T-helper 2 cell (primary cell): Measurements from ENCODE around the gene ZCCHC24.
"Not testable (repeated sequence)": the region's sequence is repeated elsewhere in the genome, so short reads cannot be mapped to it uniquely, and the experiment has no call there.

Experiments used
- DNase-seq, 5 experiments: peaks; one replicate each; pipeline versions ENCODE4 v3.0.0 to v3.0.0-alpha.2; 2012 to 2022

ZCCHC24 gene

DNA sequence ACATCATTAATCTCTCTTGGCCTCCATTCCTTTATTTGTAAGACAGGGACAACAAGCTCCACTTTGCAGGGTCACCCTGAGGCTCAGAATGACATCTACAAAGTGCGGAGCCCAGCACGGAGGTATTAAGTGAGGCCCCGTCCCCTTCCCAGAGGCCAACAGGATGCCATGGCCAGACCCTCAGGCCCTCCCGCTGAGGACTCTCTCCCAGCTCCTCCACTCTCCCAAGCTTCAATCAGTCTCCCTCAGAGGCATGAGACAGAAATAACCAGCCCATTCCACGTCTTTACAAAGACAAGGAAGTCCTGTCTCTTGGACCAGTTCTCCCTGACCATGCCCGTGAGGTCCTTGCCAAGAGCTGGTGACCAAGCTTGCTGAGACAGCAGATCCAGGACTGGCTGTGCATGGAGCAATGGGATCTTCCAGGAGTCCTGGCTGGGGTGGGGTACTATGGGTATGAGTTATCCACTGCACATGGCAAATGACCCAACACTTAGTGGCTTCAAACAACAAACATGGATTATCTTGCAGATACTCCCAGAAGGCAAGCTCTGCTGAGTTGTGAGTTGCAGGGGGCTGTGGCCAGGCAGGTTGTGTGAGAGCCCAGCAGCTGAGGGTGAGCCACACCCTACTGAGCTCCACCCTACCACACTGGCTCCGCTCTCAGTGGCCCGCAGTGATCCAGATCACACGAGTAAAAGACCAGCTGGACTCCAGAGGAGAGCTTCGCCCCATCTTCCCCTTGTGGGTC lies 102.4 kb downstream of the ZCCHC24 start:
- DNase-seq = no peak

DNA sequence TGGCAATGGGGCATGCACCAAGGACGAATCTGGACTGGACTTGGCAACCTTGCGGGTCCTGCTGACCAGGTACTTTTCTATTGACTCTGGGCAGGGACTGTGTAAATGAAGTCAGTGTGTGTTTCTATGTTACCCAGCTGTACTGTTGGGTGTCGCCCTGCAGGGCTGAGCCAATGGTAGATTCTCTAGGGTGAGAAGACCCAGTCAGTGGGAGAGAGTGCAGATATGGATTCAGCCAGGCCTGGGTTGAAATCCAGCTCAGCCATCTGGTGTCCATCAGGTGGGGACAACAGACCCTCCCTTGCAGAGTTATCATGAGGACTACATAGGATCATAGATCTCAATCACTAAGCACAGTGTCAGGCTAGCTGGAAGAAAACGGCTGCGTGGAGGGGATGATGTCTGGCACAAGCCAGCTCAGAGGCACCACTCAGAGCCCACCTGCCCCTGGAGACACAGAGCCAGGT lies 103.1 kb downstream of the ZCCHC24 start:
- DNase-seq = no peak

DNA sequence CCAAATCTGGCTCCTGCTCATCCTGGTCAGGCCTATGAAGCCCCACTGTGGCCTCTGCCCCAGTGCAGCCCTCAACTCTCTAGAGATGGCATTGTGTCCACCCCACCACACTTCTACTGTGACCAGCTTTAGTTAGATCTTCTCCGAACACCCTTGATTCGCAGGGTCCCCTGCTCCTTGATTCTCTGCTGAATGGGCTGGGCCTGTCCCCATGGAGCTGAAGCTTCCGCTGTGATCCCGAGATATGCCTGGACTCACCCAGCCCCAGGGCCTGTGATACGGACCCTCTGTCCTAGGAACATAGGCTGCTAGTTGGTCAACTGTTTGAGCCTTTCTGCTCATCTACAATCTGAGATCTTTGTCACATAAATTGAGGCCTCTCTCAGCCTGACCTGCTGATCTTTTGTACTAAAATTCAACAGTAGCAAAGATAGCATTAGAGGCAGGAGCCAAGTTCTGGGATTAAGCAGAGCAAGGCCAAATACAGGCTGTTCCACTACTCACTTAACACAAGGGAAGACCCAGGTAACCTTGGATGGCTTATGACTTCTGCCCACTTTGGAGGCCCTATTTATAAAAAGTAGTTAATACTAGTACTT lies 104.7 kb downstream of the ZCCHC24 start:
- no peak for DNase-seq

DNA sequence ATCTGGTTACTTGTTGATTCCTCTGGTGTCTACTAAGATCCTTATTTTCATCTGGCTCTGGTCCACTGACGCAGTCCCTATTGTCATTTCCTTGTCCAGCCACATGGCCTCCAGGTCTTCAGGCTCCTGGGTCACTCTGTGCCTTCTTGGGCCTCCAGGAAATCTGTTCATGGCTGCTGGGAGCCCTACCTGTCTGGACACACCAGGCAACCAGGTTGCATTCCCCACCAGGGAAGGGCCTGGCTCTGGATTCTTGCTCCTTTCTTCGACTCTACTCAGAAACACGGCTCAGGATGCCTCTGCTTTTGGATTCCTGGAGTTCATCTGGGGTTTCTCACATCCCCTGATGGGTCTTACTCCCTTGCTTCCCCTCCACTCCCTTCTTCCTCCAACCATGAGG lies 106.2 kb downstream of the ZCCHC24 start:
- DNase-seq = no peak

DNA sequence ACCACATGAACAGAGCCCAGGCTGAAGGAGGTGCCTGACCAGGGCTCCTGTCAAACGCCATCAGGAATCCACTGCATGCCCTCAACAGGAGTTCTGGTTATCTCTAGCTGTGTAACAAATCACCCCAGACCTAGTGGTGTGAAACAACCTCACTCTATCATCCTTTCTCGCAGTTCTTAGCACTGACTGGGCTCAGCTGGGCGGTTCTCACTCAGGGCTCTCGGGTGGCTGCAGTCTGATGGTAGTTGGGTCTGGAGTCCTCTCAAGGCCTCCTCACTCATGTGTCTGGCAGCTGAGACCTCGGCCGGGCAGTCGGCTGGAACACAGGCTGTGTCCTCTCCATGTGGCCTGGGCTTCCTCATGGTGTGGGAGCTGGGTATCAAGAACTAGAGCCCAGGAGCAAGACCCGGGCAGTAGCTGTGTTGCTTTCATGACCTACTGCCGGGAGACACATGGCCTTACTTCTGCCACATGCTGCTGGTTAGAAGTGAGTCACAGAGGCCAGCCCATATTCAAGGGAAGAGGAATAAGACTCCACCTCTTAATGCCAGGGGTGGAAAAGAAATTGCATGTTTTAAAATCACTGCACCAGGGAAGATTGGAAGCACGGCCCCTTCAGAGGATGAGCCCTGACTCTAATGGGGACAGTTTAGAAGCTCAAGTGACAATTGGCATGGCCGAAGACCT lies 107.5 kb downstream of the ZCCHC24 start:
- not testable (repeated sequence) for DNase-seq

DNA sequence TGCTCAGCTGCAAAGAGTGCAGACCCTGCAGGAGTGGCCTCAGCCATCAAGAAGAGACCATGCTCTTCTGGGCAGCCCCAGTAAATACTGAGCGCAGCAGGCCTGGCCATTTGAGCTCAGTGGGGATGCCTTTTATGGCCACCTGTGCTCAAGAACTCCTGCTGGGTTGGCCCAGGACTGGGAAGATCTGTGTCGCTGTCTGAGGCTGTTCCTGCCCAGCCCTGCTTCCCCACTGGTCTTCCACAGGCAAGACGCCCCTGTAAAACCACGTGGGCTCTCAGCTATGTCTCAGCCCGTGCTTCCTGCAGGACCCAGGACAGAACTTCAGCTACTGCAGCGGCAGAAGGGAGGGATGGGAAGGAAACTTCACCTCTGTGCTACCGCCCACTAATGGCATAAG lies 108.7 kb downstream of the ZCCHC24 start:
- no peak for DNase-seq

DNA sequence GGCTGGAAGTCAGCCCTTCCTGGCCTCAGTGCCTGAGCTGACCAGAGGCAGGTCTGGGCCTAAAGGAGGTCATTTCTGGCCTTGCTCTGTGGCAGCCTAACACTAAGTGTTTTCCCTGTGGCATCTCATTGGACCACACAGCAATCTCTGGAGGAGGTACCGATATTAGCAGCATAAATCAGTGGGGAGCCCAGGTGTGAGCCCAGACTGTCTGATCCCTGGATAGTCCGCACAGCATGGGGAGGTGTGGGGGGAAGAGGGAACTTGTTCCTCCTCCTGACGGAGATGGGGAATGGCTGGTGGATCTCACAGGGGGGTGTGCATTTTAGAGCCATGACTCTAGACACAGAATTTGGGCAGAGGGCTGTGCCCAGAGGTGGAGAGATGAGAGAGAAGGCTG lies 109.1 kb downstream of the ZCCHC24 start:
- no peak for DNase-seq

DNA sequence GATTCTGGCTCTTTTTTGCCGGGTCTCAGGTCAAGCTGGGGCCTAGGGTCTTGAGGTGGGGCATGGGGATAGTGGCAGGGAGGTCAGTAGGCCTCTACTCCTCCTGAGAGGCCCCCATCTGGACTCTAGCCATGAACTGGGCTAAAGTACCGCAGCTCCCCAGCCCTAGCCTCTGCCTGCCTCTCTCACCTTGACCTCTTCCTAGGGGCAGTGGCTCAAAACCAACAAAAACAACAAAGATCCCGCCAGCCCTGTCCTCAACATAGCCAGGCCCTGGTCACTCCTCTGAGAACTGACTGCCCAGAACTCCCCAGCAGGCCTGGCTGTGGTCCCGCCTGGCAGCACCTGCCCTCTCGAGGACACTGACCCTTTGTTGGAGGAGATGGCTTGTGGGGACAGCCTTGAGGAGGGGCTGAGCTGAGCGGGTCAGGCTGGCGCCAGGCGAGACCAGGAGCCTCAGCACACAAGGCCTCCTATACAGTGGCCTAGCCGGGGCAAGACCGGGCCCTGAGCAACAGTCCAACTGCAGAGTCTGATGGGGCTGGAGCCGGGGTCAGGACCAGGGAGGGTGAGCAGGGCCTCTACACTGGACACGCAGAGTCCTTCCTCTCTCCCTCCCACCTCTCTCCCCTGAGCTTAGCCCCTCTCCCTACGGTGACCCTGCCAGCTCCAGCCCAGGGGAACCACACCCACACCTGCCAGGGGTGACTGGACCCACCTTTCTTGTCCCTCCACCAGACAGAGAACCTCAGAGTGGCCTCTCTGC lies 109.8 kb downstream of the ZCCHC24 start:
- no peak for DNase-seq

DNA sequence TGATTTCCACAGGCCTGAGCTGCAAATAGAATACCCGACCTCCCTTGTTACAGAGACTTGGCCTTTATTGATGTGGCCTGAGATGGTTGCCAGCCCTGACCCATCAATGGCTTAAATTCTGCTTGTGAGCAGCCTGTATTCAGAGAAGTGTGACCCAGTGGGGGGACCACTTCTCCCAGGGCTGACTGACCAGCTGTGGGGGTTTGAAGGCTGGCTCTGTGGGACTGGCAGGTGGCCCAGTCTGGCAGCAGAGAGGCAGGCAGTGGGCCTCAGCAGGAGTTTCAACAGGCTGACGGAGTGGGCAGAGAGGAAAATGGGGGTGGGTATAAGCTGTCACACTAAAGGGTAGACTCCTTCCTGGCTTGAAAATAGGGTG lies 110.3 kb downstream of the ZCCHC24 start:
- no peak for DNase-seq

DNA sequence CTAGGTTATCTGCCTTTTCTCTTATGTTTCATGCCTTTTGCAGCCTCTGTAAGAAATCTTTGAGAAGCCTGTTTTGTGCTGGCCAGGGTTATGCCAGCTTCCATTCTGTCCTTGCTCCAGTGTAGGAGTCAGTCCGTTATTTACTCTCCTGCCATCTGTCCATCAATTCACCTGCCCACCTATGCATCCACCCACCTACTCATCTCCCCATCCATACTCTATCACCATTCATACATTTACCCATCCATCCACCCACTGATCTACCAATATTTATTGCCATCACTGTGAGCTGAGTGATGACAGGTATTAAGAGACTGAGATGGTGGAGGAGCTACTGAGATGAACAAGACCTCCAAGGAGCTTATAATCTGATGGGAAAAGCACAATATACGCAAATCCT lies 110.9 kb downstream of the ZCCHC24 start:
- DNase-seq = no peak

DNA sequence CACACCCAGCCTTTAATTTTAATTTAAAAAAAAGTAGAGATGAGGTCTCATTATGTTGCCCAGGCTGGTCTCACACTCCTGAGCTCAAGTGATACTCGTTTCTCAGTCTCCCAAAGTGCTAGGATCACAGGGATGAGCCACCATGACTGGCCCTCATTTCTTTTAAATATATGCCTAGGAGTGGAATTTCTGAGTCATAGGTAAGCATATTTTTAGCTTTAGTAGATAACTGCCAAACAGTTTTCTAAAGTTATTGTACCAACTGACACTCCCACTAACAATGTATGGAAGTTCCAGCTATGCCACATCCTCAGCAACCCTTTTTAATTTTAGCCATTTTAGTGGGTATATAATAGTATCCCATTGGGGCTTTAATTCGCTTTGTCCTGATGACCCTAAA lies 111.9 kb downstream of the ZCCHC24 start:
- DNase-seq = no peak

DNA sequence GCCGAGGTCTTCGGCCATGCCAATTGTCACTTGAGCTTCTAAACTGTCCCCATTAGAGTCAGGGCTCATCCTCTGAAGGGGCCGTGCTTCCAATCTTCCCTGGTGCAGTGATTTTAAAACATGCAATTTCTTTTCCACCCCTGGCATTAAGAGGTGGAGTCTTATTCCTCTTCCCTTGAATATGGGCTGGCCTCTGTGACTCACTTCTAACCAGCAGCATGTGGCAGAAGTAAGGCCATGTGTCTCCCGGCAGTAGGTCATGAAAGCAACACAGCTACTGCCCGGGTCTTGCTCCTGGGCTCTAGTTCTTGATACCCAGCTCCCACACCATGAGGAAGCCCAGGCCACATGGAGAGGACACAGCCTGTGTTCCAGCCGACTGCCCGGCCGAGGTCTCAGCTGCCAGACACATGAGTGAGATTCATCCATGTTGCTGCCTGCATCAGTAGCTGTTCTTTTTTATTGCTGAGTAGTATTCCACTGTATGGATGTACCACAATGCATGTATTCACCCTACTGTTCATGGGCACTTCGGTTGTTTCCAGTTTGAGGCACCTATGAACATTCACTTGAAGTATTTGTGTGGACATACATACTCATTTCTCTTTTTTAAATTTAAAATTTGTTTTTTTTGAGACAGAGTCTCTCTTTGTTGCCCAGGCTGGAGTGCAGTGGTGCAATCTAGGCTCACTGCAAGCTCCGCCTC lies 112.7 kb downstream of the ZCCHC24 start:
- not testable (repeated sequence) for DNase-seq
